ENCODE data around the gene ZHX3. TPM values are rescaled to one million over a fixed set of nuclear protein-coding genes. Genes with fewer than 3 reads are reported as not detected.

Gene ZHX3
- polyA plus RNA-seq, 3 donors: 0.58 to 3.2 (median 1.1) TPM

- Mint-ChIP-seq H3K9me3 (peaks cover 0 to 4% (median 2%) of the 10 kb centered on the region in 7 donors), H3K36me3 (peaks cover 0 to 10% of the 10 kb centered on the region in 2 donors), H3K4me3 (peak overlapping the region; percentile 67 to 74), H3K27me3 (ENCODE audit: low read depth in 3 of 3) (peaks cover 36 to 49% (median 47%) of the 10 kb centered on the region in 3 donors), H3K4me1 (peaks cover 6% of the 10 kb centered on the region), H3K27ac (no peak overlapping the region)
- intact Hi-C loops (cut with micrococcal nuclease): no loop called here
- peaks cover 14 to 17% of the 10 kb centered on the region in 2 donors for H3K4me1 ChIP-seq (ENCODE audit: control insufficient read depth in 1 of 2, insufficient read depth in 2 of 2, low read length in 2 of 2)
- WGBS (ENCODE audit: insufficient coverage): 2% methylated on average over 59 of the region's 66 CpGs
- H3K27me3 ChIP-seq (ENCODE audit: control insufficient read depth in 2 of 2, insufficient read depth in 2 of 2, low read length in 2 of 2): peaks cover 19 to 39% of the 10 kb centered on the region in 2 donors
- no peaks in the 10 kb centered on the region for H4K20me1 ChIP-seq (ENCODE audit: insufficient read depth, low read length)
- H2AFZ ChIP-seq (ENCODE audit: insufficient read depth, low read depth, low read length, poor library complexity, severe bottlenecking): peak overlapping the region; percentile 82
- no peaks in the 10 kb centered on the region for H3K79me2 ChIP-seq (ENCODE audit: insufficient read depth, low read length)
- H3K36me3 ChIP-seq (replicated peaks in 1 of 2; ENCODE audit: control insufficient read depth in 1 of 2, insufficient read depth in 2 of 2, low read length in 2 of 2): no peaks in the 10 kb centered on the region
- H3K4me2 ChIP-seq (replicated peaks; ENCODE audit: extremely low read depth, low read length, poor library complexity, severe bottlenecking): peak overlapping the region; percentile 70
- peak overlapping the region; percentile 28 to 80 (median 32) for H3K4me3 ChIP-seq (replicated peaks in 1 of 3; ENCODE audit: low read depth in 2 of 3, low read length in 3 of 3)
- no peak for DNase-seq
- H3K9ac ChIP-seq (ENCODE audit: insufficient read depth, low read length, poor library complexity, severe bottlenecking): peak overlapping the region; percentile 79
- no peak for TF ChIP-seq CTCF (IDR thresholded peaks at IDR 0.05)
- H3K9me3 ChIP-seq (replicated peaks in 1 of 2; ENCODE audit: control insufficient read depth in 1 of 2, insufficient read depth in 1 of 2, low read length in 2 of 2): no peaks in the 10 kb centered on the region
- H3K27ac ChIP-seq (ENCODE audit: low read depth in 1 of 2, low read length in 2 of 2): no peak overlapping the region
Measured at GRCh38 chr20:41137614-41138474, 179.7 kb downstream of the ZHX3 start.

GRCh38 chr20:41136680-41137613, 180.6 kb downstream of the ZHX3 start, which contains the start of gene PLCG1:
PLCG1 (plus strand) TSS chr20:41137543; CDS start chr20:41137642, 99 bp downstream.
- peak within 1 kb of the TSS; percentile 82 for H2AFZ ChIP-seq (ENCODE audit: insufficient read depth, low read depth, low read length, poor library complexity, severe bottlenecking)
- peak; percentile 67 to 76 (median 69) for DNase-seq
- peak within 1 kb of the TSS in 2 of 7 donors; percentile 69 to 85 for H3K27ac Mint-ChIP-seq
- no peaks in the 10 kb centered on the region for H4K20me1 ChIP-seq (ENCODE audit: insufficient read depth, low read length)
- peak within 1 kb of the TSS; percentile 70 for H3K4me2 ChIP-seq (replicated peaks; ENCODE audit: extremely low read depth, low read length, poor library complexity, severe bottlenecking)
- H3K4me1 Mint-ChIP-seq: peaks cover 6% of the 10 kb centered on the region
- H3K27me3 ChIP-seq (ENCODE audit: control insufficient read depth in 2 of 2, insufficient read depth in 2 of 2, low read length in 2 of 2): peaks cover 19 to 39% of the 10 kb centered on the region in 2 donors
- peaks cover 0 to 8% of the 10 kb centered on the region in 2 donors for H3K36me3 Mint-ChIP-seq
- under 1% methylated on average over 121 of the region's 121 CpGs for WGBS (ENCODE audit: insufficient coverage)
- H3K4me1 ChIP-seq (ENCODE audit: control insufficient read depth in 1 of 2, insufficient read depth in 2 of 2, low read length in 2 of 2): peaks cover 14 to 17% of the 10 kb centered on the region in 2 donors
- no peaks in the 10 kb centered on the region for H3K36me3 ChIP-seq (replicated peaks in 1 of 2; ENCODE audit: control insufficient read depth in 1 of 2, insufficient read depth in 2 of 2, low read length in 2 of 2)
- H3K79me2 ChIP-seq (ENCODE audit: insufficient read depth, low read length): no peaks in the 10 kb centered on the region
- peak within 1 kb of the TSS; percentile 89 for H3K4me3 Mint-ChIP-seq
- intact Hi-C loops (cut with micrococcal nuclease): no loop called here
- peak within 1 kb of the TSS in 1 of 2 donors; percentile 61 for H3K27ac ChIP-seq (ENCODE audit: low read depth in 1 of 2, low read length in 2 of 2)
- H3K9ac ChIP-seq (ENCODE audit: insufficient read depth, low read length, poor library complexity, severe bottlenecking): peak within 1 kb of the TSS; percentile 79
- peak within 1 kb of the TSS; percentile 58 to 80 (median 75) for H3K4me3 ChIP-seq (replicated peaks in 1 of 3; ENCODE audit: low read depth in 2 of 3, low read length in 3 of 3)
- peaks cover 37 to 51% (median 46%) of the 10 kb centered on the region in 3 donors for H3K27me3 Mint-ChIP-seq (ENCODE audit: low read depth in 3 of 3)
- TF ChIP-seq CTCF (IDR thresholded peaks at IDR 0.05): no peak
- no peaks in the 10 kb centered on the region for H3K9me3 ChIP-seq (replicated peaks in 1 of 2; ENCODE audit: control insufficient read depth in 1 of 2, insufficient read depth in 1 of 2, low read length in 2 of 2)
- peaks cover 0 to 4% (median 2%) of the 10 kb centered on the region in 7 donors for H3K9me3 Mint-ChIP-seq

Data from CD14-positive monocyte (primary cell).